OCI-LY3 (cell line): ENCODE data around the gene OR5D14.

Source experiments
- H2AFZ ChIP-seq: fragments of 200-600, 300-600 bp; shearing (Covaris generic); 2 replicates; pipeline ENCODE4 v1.6.0; 2014; ENCODE audit warnings: antibody characterized with exemption, low read depth, low read length
- H3K27ac ChIP-seq: fragments of 200-600, 300-600 bp; sonication (generic); 2 replicates; pipeline ENCODE4 v1.5.1; 2014; ENCODE audit warnings: mild to moderate bottlenecking, low read length, moderate library complexity, mixed read lengths
- H3K27me3 ChIP-seq: fragments of 200-600, 300-600 bp; sonication (generic); 2 replicates; pipeline ENCODE4 v1.6.1; 2014; ENCODE audit warnings: low read depth, low read length, mixed read lengths
- H3K36me3 ChIP-seq: fragments of 200-600, 300-600 bp; sonication (generic); replicated peaks from 2 replicates; pipeline ENCODE3; 2014; ENCODE audit warnings: low read depth, low read length, mixed read lengths
- H3K4me1 ChIP-seq: fragments of 300-600, 200-600 bp; sonication (generic); 2 replicates; pipeline ENCODE4 v1.6.1; 2014; ENCODE audit warnings: low read length, mixed read lengths
- H3K4me2 ChIP-seq: fragments of 200-600, 300-600 bp; sonication (generic); 2 replicates; pipeline ENCODE4 v1.6.1; 2014; ENCODE audit warnings: low read length, mixed read lengths
- H3K4me3 ChIP-seq: fragments of 300-600, 200-600 bp; sonication (generic); 2 replicates; pipeline ENCODE4 v1.5.1; 2014; ENCODE audit warnings: antibody characterized with exemption, mild to moderate bottlenecking, low read length, moderate library complexity
- H3K79me2 ChIP-seq: fragments of 300-600, 200-600 bp; shearing (Covaris generic); 2 replicates; pipeline ENCODE4 v1.6.1; 2014; ENCODE audit warnings: mild to moderate bottlenecking, low read length, mixed read lengths
- H3K9ac ChIP-seq: fragments of 300-600, 200-600 bp; shearing (Covaris generic); 2 replicates; pipeline ENCODE4 v1.6.0; 2014; ENCODE audit warnings: mild to moderate bottlenecking, low read length, moderate library complexity
- H3K9me3 ChIP-seq: fragments of 200-600, 300-600 bp; shearing (Covaris generic); 2 replicates; pipeline ENCODE4 v1.6.1; 2014; ENCODE audit warnings: low read length, mixed read lengths; ENCODE audit not compliant: insufficient read depth
- H4K20me1 ChIP-seq: fragments of 200-600, 300-600 bp; sonication (generic); 2 replicates; pipeline ENCODE4 v1.6.1; 2016; ENCODE audit warnings: low read length, mixed read lengths; ENCODE audit not compliant: insufficient read depth
- CTCF ChIP-seq: fragments of 200-600, 300-600 bp; sonication (generic); IDR thresholded peaks from 2 replicates; pipeline ENCODE4 v1.5.1; 2014; ENCODE audit warnings: antibody characterized with exemption, low read length, low read depth
- EZH2phosphoT487 ChIP-seq: fragments of 200-600 bp; shearing (Covaris generic); IDR thresholded peaks from 2 replicates; pipeline ENCODE4 v1.6.1; 2018; ENCODE audit warnings: antibody characterized with exemption, mixed run types, low read depth

The OR5D14 gene

GRCh38 chr11:55838452-55838851 lies 43.1 kb downstream of the OR5D14 start, which contains the start of gene OR5D16:
OR5D16 (plus strand) TSS chr11:55838752; CDS start chr11:55838752, 0 bp downstream.
- no peaks in the 10 kb centered on the region for H3K79me2 ChIP-seq
- H3K4me2 ChIP-seq, result no peak within 1 kb of the TSS
- H3K27me3 ChIP-seq, result no peaks in the 10 kb centered on the region
- H2AFZ ChIP-seq, result no peak within 1 kb of the TSS
- TF ChIP-seq EZH2phosphoT487, result no peak
- no peak for TF ChIP-seq CTCF
- peaks cover 6% of the 10 kb centered on the region; the same call in 1 of the 2 replicates for H3K9me3 ChIP-seq
- no peaks in the 10 kb centered on the region for H3K4me1 ChIP-seq
- H4K20me1 ChIP-seq, result no peaks in the 10 kb centered on the region
- no peaks in the 10 kb centered on the region for H3K36me3 ChIP-seq
- no peak within 1 kb of the TSS for H3K9ac ChIP-seq
- no peak within 1 kb of the TSS for H3K4me3 ChIP-seq
- H3K27ac ChIP-seq, result no peak within 1 kb of the TSS
